H9 (cell line): ENCODE data around the gene LRRC26. TPM values are rescaled to one million over a fixed set of nuclear protein-coding genes. Genes with fewer than 3 reads are reported as not detected.

Experiments used
- DNase-seq: peaks from one replicate; pipeline ENCODE4 v3.0.0-alpha.2; 2017
- H2AFZ ChIP-seq: one replicate; pipeline ENCODE4 v1.6.1; 2013; ENCODE audit warnings: mild to moderate bottlenecking, low read length, control low read depth, moderate library complexity
- H2AK5ac ChIP-seq: 2 replicates; pipeline ENCODE4 v1.6.1; 2013; ENCODE audit warnings: low read length, control low read depth, mixed read lengths; ENCODE audit not compliant: insufficient read length
- H2BK120ac ChIP-seq: one replicate; pipeline ENCODE4 v1.6.1; 2013; ENCODE audit warnings: low read depth, mild to moderate bottlenecking, low read length, control low read depth, inconsistent platforms; ENCODE audit not compliant: poor library complexity, severe bottlenecking
- H2BK12ac ChIP-seq: 2 replicates; pipeline ENCODE4 v1.6.1; 2013; ENCODE audit warnings: low read length, control low read depth, mixed read lengths, low read depth; ENCODE audit not compliant: insufficient read length
- H2BK15ac ChIP-seq: 2 replicates; pipeline ENCODE4 v1.6.1; 2013; ENCODE audit warnings: low read depth, low read length, control low read depth
- H2BK20ac ChIP-seq: one replicate; pipeline ENCODE4 v1.6.1; 2013; ENCODE audit warnings: low read depth, mild to moderate bottlenecking, low read length, control low read depth, inconsistent platforms; ENCODE audit not compliant: poor library complexity, severe bottlenecking
- H2BK5ac ChIP-seq: 2 replicates; pipeline ENCODE4 v1.6.1; 2013; ENCODE audit warnings: low read length, control low read depth, mixed read lengths; ENCODE audit not compliant: insufficient read length
- H3K14ac ChIP-seq: 2 replicates; pipeline ENCODE4 v1.6.1; 2013; ENCODE audit warnings: low read length, control low read depth; ENCODE audit not compliant: insufficient read depth
- H3K18ac ChIP-seq: 2 replicates; pipeline ENCODE4 v1.6.1; 2013; ENCODE audit warnings: low read depth, mild to moderate bottlenecking, mixed read lengths, low read length, control low read depth; ENCODE audit not compliant: insufficient read length
- H3K23ac ChIP-seq: 2 replicates; pipeline ENCODE4 v1.6.1; 2013; ENCODE audit warnings: low read length, control low read depth, mixed read lengths, low read depth; ENCODE audit not compliant: insufficient read length
- H3K23me2 ChIP-seq: 2 replicates; pipeline ENCODE4 v1.6.1; 2013; ENCODE audit warnings: low read depth, mild to moderate bottlenecking, mixed read lengths, low read length, control low read depth; ENCODE audit not compliant: insufficient read length, poor library complexity, severe bottlenecking
- H3K27ac ChIP-seq: 2 replicates; pipeline ENCODE4 v1.5.1; 2013; ENCODE audit warnings: low read length, control low read depth, mixed read lengths, low read depth; ENCODE audit not compliant: insufficient read length
- H3K27me3 ChIP-seq: 2 replicates; pipeline ENCODE4 v1.6.1; 2013; ENCODE audit warnings: low read length, control low read depth, inconsistent platforms; ENCODE audit not compliant: insufficient read depth
- H3K4ac ChIP-seq: 2 replicates; pipeline ENCODE4 v1.6.1; 2013; ENCODE audit warnings: low read depth, mild to moderate bottlenecking, control low read depth, inconsistent platforms, low read length, moderate library complexity
- H3K4me1 ChIP-seq: 2 replicates; pipeline ENCODE4 v1.6.1; 2013; ENCODE audit warnings: low read length, control low read depth, inconsistent platforms; ENCODE audit not compliant: insufficient read depth
- H3K4me2 ChIP-seq: 2 replicates; pipeline ENCODE4 v1.6.1; 2013; ENCODE audit warnings: low read length, control low read depth, mixed read lengths; ENCODE audit not compliant: insufficient read length, insufficient read depth
- H3K56ac ChIP-seq: 2 replicates; pipeline ENCODE4 v1.6.1; 2013; ENCODE audit warnings: low read depth, mild to moderate bottlenecking, mixed read lengths, low read length, control low read depth; ENCODE audit not compliant: insufficient read length
- H3K79me1 ChIP-seq: 2 replicates; pipeline ENCODE4 v1.6.1; 2013; ENCODE audit warnings: low read depth, mild to moderate bottlenecking, moderate library complexity, low read length, control low read depth, inconsistent platforms; ENCODE audit not compliant: insufficient read depth, poor library complexity, severe bottlenecking
- H3K79me2 ChIP-seq: 2 replicates; pipeline ENCODE4 v1.6.1; 2013; ENCODE audit warnings: low read length, control low read depth, inconsistent platforms; ENCODE audit not compliant: insufficient read depth
- H3K9ac ChIP-seq: 2 replicates; pipeline ENCODE4 v1.6.1; 2013; ENCODE audit warnings: low read length, control low read depth, mixed read lengths; ENCODE audit not compliant: insufficient read length; ENCODE audit errors: extremely low read depth
- H3K9me3 ChIP-seq: one replicate; pipeline ENCODE4 v1.6.1; 2013; ENCODE audit warnings: low read depth, low read length, inconsistent platforms; ENCODE audit not compliant: control insufficient read depth
- H3T11ph ChIP-seq: one replicate; pipeline ENCODE4 v1.6.1; 2013; ENCODE audit warnings: mild to moderate bottlenecking, low read length, control low read depth, inconsistent platforms
- H4K20me1 ChIP-seq: one replicate; pipeline ENCODE4 v1.6.1; 2013; ENCODE audit not compliant: control insufficient read depth, insufficient read length, insufficient read depth
- H4K5ac ChIP-seq: 2 replicates; pipeline ENCODE4 v1.6.1; 2013; ENCODE audit warnings: low read depth, mild to moderate bottlenecking, mixed read lengths, low read length, control low read depth; ENCODE audit not compliant: insufficient read length
- H4K8ac ChIP-seq: replicated peaks from 2 replicates; pipeline ENCODE4 v1.6.1; 2013; ENCODE audit warnings: low read length, control low read depth, mixed read lengths, low read depth; ENCODE audit not compliant: insufficient read length
- H4K91ac ChIP-seq: 2 replicates; pipeline ENCODE4 v1.6.1; 2013; ENCODE audit warnings: low read depth, mild to moderate bottlenecking, moderate library complexity, mixed read lengths, low read length, control low read depth; ENCODE audit not compliant: insufficient read length
- H3K27ac Mint-ChIP-seq, 3 experiments: 2 replicates in 2 of 3; 3 replicates in 1 of 3; pipeline ENCODE4 v1.8.0; 2020 to 2021; ENCODE audit warnings: mixed read lengths in 3 of 3, mild to moderate bottlenecking in 1 of 3, moderate library complexity in 1 of 3
- H3K27me3 Mint-ChIP-seq: 2 replicates; pipeline ENCODE4 v1.8.0; 2021; ENCODE audit warnings: low read depth, mild to moderate bottlenecking, moderate library complexity, mixed read lengths
- H3K36me3 Mint-ChIP-seq, 3 experiments: 2 replicates in 2 of 3; 3 replicates in 1 of 3; pipeline ENCODE4 v1.8.0; 2020 to 2021; ENCODE audit warnings: low read depth in 3 of 3, mixed read lengths in 3 of 3; ENCODE audit not compliant: insufficient read depth in 1 of 3
- H3K4me1 Mint-ChIP-seq, 2 experiments: 2 replicates each; pipeline ENCODE4 v1.8.0; 2020; ENCODE audit warnings: mixed read lengths in 2 of 2
- H3K4me3 Mint-ChIP-seq, 2 experiments: 2 replicates in 1 of 2; 3 replicates in 1 of 2; pipeline ENCODE4 v1.8.0; 2020 to 2021; ENCODE audit warnings: mild to moderate bottlenecking in 2 of 2, mixed read lengths in 2 of 2, moderate library complexity in 1 of 2
- H3K9me3 Mint-ChIP-seq, 2 experiments: 2 replicates in 1 of 2; 3 replicates in 1 of 2; pipeline ENCODE4 v1.8.0; 2020; ENCODE audit warnings: mild to moderate bottlenecking in 2 of 2, mixed read lengths in 2 of 2, moderate library complexity in 1 of 2
- CTCF ChIP-seq: fragments of 200-600 bp; sonication (generic); conservative IDR thresholded peaks from 3 replicates; pipeline ENCODE4 v1.8.0; 2021; ENCODE audit warnings: antibody characterized with exemption, mild to moderate bottlenecking
- WGBS: extraction: QIAGEN DNeasy Blood & Tissue Kit; methylation state at CpG from one replicate; pipeline ENCODE4 v1.1.7; 2013; ENCODE audit warnings: missing lambda C conversion rate, low lambda C conversion rate, mixed read lengths; ENCODE audit not compliant: insufficient read length; ENCODE audit errors: extremely low coverage; 5-methylcytosine and 5-hydroxymethylcytosine counted together
- total RNA-seq: library from RNA; stranded (reverse); gene quantifications from 2 replicates; pipeline ENCODE4 v1.2.1, GENCODE V29; 2021

LRRC26 gene
- total RNA-seq, 1 experiment from 2014 or later = 0.96 TPM

- Mint-ChIP-seq H3K36me3 (peaks cover 7 to 50% (median 37%) of the 10 kb centered on the region in 3 experiments; a peak in 6 of 7 replicates), H3K27ac (peak within 1 kb of the TSS; percentile 47 to 97 (median 96); a peak in 6 of 7 replicates), H3K9me3 (no peaks in the 10 kb centered on the region), H3K4me1 (peaks cover 17 to 22% of the 10 kb centered on the region in 2 experiments), H3K4me3 (peak within 1 kb of the TSS; percentile 94 to 97), H3K27me3 (no peaks in the 10 kb centered on the region)
- H3K79me2 ChIP-seq = peaks cover 10% of the 10 kb centered on the region; the same call in 1 of the 2 replicates
- no peak within 1 kb of the TSS for H4K8ac ChIP-seq
- H3K27me3 ChIP-seq = no peaks in the 10 kb centered on the region
- H3K23me2 ChIP-seq = peaks cover 13% of the 10 kb centered on the region
- H4K20me1 ChIP-seq = peaks cover under 1% of the 10 kb centered on the region
- no peak within 1 kb of the TSS for H3K4ac ChIP-seq
- H3K4me2 ChIP-seq = peak within 1 kb of the TSS; percentile 82
- peaks cover 6% of the 10 kb centered on the region for H3K79me1 ChIP-seq
- H3K27ac ChIP-seq = no peak within 1 kb of the TSS
- H4K91ac ChIP-seq = no peak within 1 kb of the TSS
- no peak within 1 kb of the TSS for H2BK120ac ChIP-seq
- WGBS = no CpG with 5 or more reads among the region's 98 CpGs
- no peak within 1 kb of the TSS for H2AK5ac ChIP-seq
- no peak within 1 kb of the TSS for H2AFZ ChIP-seq
- DNase-seq = peak; percentile 91
- peak within 1 kb of the TSS; percentile 41 for H3K9ac ChIP-seq
- no peak within 1 kb of the TSS for H2BK5ac ChIP-seq
- no peak within 1 kb of the TSS for H3T11ph ChIP-seq
- peak; percentile 48 for TF ChIP-seq CTCF
- H3K4me1 ChIP-seq = peaks cover 5% of the 10 kb centered on the region; the same call in 1 of the 2 replicates
- no peak within 1 kb of the TSS for H2BK12ac ChIP-seq
- H3K56ac ChIP-seq = no peak within 1 kb of the TSS
- H4K5ac ChIP-seq = no peak within 1 kb of the TSS
- no peak within 1 kb of the TSS; the same call in 1 of the 2 replicates for H2BK15ac ChIP-seq
- H3K14ac ChIP-seq = no peak within 1 kb of the TSS; the same call in 1 of the 2 replicates
- H2BK20ac ChIP-seq = no peak within 1 kb of the TSS
- no peak within 1 kb of the TSS for H3K23ac ChIP-seq
- H3K18ac ChIP-seq = peak within 1 kb of the TSS; percentile 37
- no peaks in the 10 kb centered on the region for H3K9me3 ChIP-seq
These were observed 18.8 kb upstream of the LRRC26 start, which contains the start of the genes ANAPC2 and SSNA1 for GRCh38 chr9:137188490-137189296. ANAPC2 (minus strand) TSS chr9:137188560; CDS start chr9:137188532, 28 bp downstream. SSNA1 (plus strand) TSS chr9:137188676; CDS start chr9:137188727, 51 bp downstream.
